22Rv1 (cell line): ENCODE measurements around the gene COMTD1.

Experiments used
- ZFX ChIP-seq: fragments of 450-650 bp; IDR thresholded peaks from 2 replicates; pipeline ENCODE4 v1.6.1; 2017; ENCODE audit warnings: antibody characterized with exemption, borderline replicate concordance
- TF ChIP-seq, protein P1 (sequence below): fragments of 450-650 bp; IDR thresholded peaks from 2 replicates; pipeline ENCODE4 v1.5.1; 2017; ENCODE audit warnings: mild to moderate bottlenecking

DNA sequence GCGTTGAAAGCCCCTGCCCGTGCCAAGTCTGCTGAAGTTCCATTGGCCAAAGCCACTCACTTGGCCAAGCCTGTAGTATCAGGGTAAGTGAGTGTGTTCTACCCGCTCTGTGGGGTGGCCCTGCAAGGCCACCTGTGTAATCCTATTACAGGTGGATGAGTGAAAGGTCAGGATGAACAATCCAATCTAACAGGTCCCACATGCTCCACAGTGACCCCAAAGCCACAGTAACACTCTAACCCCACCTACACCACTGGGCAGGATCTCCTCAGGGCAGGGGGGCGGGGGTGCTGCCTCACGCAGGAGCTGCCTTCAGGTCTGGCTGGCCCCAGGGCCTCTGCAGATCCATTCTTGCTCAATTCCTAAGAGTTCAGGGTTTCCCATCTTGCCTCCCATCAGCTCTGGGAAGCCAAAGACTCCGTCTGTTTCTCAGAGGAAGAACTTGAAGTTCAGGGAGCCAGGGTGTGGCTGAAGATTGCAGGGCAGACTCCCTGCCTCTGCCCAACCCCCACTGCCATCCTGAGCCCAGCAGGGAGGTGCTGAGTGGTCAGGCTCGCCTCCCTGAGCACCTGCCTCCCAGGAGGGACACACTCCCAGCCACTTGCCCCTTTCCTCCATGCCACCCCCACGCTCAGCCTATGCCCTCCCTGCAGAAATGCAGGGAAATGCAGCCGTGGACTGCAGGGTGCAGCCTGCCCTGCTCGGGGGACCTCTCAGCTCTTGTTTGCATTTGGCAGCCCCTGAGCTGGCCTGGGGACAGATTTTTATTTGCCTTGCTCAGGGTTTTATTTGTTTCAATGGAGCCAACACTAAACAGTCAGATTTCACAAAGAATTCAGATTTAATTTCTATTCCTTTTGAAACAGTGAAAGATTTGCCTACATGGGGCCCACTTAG is 9.8 kb upstream of the COMTD1 start:
- TF ChIP-seq, protein P1, sequence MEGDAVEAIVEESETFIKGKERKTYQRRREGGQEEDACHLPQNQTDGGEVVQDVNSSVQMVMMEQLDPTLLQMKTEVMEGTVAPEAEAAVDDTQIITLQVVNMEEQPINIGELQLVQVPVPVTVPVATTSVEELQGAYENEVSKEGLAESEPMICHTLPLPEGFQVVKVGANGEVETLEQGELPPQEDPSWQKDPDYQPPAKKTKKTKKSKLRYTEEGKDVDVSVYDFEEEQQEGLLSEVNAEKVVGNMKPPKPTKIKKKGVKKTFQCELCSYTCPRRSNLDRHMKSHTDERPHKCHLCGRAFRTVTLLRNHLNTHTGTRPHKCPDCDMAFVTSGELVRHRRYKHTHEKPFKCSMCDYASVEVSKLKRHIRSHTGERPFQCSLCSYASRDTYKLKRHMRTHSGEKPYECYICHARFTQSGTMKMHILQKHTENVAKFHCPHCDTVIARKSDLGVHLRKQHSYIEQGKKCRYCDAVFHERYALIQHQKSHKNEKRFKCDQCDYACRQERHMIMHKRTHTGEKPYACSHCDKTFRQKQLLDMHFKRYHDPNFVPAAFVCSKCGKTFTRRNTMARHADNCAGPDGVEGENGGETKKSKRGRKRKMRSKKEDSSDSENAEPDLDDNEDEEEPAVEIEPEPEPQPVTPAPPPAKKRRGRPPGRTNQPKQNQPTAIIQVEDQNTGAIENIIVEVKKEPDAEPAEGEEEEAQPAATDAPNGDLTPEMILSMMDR, result no peak
- no peak for TF ChIP-seq ZFX
